HEK293T (cell line): ENCODE measurements around the gene ST6GAL1.
"Not testable (repeated sequence)": the region's sequence is repeated elsewhere in the genome, so short reads cannot be mapped to it uniquely, and the experiment has no call there.

Experiments
- CTCF ChIA-PET: fragments of 350-600 bp; formaldehyde crosslinking; extraction: SDS; loops from one replicate; lab custom pipeline; 2021; ENCODE audit warnings: antibody characterized with exemption, inconsistent platforms; lab: Yijun Ruan, JAX
- POLR2A ChIA-PET: fragments of 350-600 bp; formaldehyde crosslinking; extraction: SDS; loops from one replicate; lab custom pipeline; 2020; ENCODE audit warnings: antibody characterized with exemption, inconsistent platforms; lab: Yijun Ruan, JAX
- DNase-seq: peaks from one replicate; pipeline ENCODE4 v3.0.0; 2012; ENCODE audit warnings: mixed read lengths; ENCODE audit errors: extremely low spot score
- ARNT ChIP-seq: fragments of 450-650 bp; IDR thresholded peaks from 2 replicates; pipeline ENCODE4 v1.6.1; 2017; ENCODE audit warnings: mild to moderate bottlenecking
- BHLHE40 ChIP-seq: fragments of 450-650 bp; IDR thresholded peaks from 2 replicates; pipeline ENCODE4 v1.6.1; 2016; ENCODE audit warnings: mild to moderate bottlenecking, moderate library complexity, borderline replicate concordance
- CTBP1 ChIP-seq: fragments of 450-650 bp; IDR thresholded peaks from 2 replicates; pipeline ENCODE4 v1.6.1; 2016; ENCODE audit warnings: borderline replicate concordance
- ELF4 ChIP-seq: fragments of 450-650 bp; IDR thresholded peaks from 2 replicates; pipeline ENCODE4 v1.6.1; 2017; ENCODE audit warnings: antibody characterized with exemption
- FOXA1 ChIP-seq: fragments of 450-650 bp; IDR thresholded peaks from 2 replicates; pipeline ENCODE4 v1.6.1; 2016; ENCODE audit warnings: mild to moderate bottlenecking
- FOXK2 ChIP-seq: fragments of 450-650 bp; IDR thresholded peaks from 2 replicates; pipeline ENCODE4 v1.6.1; 2016; ENCODE audit warnings: mild to moderate bottlenecking
- FOXM1 ChIP-seq: fragments of 450-650 bp; IDR thresholded peaks from 2 replicates; pipeline ENCODE4 v1.6.1; 2017; ENCODE audit warnings: mild to moderate bottlenecking, borderline replicate concordance
- HDGF ChIP-seq: fragments of 450-650 bp; IDR thresholded peaks from 2 replicates; pipeline ENCODE4 v1.6.1; 2017; ENCODE audit warnings: antibody characterized with exemption, borderline replicate concordance
- L3MBTL2 ChIP-seq: fragments of 450-650 bp; conservative IDR thresholded peaks from 2 replicates; pipeline ENCODE4 v1.6.1; 2016; ENCODE audit warnings: mild to moderate bottlenecking
- LEF1 ChIP-seq: fragments of 450-650 bp; IDR thresholded peaks from 2 replicates; pipeline ENCODE4 v1.6.1; 2017; ENCODE audit warnings: mild to moderate bottlenecking, borderline replicate concordance
- NFRKB ChIP-seq: fragments of 450-650 bp; IDR thresholded peaks from 2 replicates; pipeline ENCODE4 v1.6.1; 2016; ENCODE audit warnings: mild to moderate bottlenecking, moderate library complexity
- SP1 ChIP-seq: fragments of 450-650 bp; IDR thresholded peaks from 2 replicates; pipeline ENCODE4 v1.6.1; 2017
- SUZ12 ChIP-seq: fragments of 450-650 bp; IDR thresholded peaks from 2 replicates; pipeline ENCODE4 v1.6.1; 2016; ENCODE audit warnings: mild to moderate bottlenecking
- TARDBP ChIP-seq: fragments of 450-650 bp; IDR thresholded peaks from 2 replicates; pipeline ENCODE4 v1.6.1; 2016
- ZNF384 ChIP-seq: fragments of 450-650 bp; IDR thresholded peaks from 2 replicates; pipeline ENCODE4 v1.6.1; 2016
- TF ChIP-seq, protein P1 (sequence below): fragments of 450-650 bp; IDR thresholded peaks from 2 replicates; pipeline ENCODE4 v1.6.1; 2016

Gene ST6GAL1

DNA sequence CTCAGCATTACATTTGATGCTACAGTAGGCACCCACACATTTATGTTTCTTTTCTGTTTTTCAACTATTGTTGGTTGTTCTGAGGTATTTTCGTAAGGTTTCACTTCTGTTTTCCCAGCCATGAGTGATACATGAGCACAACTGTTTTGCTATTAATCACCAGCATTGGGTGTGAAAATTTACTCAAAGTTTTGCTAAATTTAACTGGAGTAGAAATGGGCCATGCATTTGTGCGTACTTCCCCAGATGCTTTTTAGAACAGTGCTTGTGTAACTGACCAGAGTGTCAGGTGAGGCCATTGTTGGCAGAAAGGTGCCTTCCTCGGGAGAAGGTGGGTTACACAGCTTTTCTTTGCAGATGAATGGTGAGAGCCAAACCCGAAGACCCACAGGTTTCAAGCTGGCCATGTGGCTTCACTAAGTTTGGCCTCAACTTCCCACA lies 70.4 kb downstream of the ST6GAL1 start:
- no peak for DNase-seq
- TF ChIP-seq ELF4 = no peak
- no peak for TF ChIP-seq SP1
- TF ChIP-seq FOXM1 = no peak
- TF ChIP-seq SUZ12 = no peak
- TF ChIP-seq FOXK2 = no peak
- TF ChIP-seq HDGF = no peak
- no peak for TF ChIP-seq ZNF384
- TF ChIP-seq NFRKB = no peak
- TF ChIP-seq FOXA1 = no peak
- no peak for TF ChIP-seq ARNT
- no peak for TF ChIP-seq L3MBTL2
- TF ChIP-seq TARDBP = no peak
- TF ChIP-seq, protein P1, sequence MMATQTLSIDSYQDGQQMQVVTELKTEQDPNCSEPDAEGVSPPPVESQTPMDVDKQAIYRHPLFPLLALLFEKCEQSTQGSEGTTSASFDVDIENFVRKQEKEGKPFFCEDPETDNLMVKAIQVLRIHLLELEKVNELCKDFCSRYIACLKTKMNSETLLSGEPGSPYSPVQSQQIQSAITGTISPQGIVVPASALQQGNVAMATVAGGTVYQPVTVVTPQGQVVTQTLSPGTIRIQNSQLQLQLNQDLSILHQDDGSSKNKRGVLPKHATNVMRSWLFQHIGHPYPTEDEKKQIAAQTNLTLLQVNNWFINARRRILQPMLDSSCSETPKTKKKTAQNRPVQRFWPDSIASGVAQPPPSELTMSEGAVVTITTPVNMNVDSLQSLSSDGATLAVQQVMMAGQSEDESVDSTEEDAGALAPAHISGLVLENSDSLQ = no peak
- TF ChIP-seq LEF1 = no peak
- TF ChIP-seq CTBP1 = no peak
- TF ChIP-seq BHLHE40 = no peak
- ChIA-PET POLR2A (no interaction called here), CTCF (no interaction called here)

DNA sequence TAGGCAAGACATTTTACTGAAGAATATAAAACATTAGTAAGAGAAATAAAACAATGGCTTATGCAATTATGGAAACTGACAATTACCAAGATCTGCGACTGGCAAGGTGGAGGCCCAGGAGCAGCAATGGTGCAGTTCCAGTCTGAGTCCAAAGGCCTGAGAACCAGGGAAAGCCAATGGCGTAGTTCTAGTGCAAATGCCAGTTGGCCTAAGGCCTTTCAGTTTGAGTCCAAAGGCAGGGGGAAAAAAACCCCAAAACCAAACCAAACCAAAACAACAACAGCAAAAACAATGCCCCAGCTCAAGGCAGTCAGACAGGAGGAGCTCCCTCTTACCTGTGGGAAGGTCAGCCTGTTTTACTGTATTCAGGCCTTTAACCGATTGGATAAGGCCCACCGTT lies 72.6 kb downstream of the ST6GAL1 start:
- POLR2A ChIA-PET = no interaction called here
- DNase-seq = no peak
- CTCF ChIA-PET = no interaction called here
- TF ChIP-seq SUZ12 (no peak), L3MBTL2 (no peak), NFRKB (no peak), HDGF (no peak)
- TF ChIP-seq, protein P1 = no peak

DNA sequence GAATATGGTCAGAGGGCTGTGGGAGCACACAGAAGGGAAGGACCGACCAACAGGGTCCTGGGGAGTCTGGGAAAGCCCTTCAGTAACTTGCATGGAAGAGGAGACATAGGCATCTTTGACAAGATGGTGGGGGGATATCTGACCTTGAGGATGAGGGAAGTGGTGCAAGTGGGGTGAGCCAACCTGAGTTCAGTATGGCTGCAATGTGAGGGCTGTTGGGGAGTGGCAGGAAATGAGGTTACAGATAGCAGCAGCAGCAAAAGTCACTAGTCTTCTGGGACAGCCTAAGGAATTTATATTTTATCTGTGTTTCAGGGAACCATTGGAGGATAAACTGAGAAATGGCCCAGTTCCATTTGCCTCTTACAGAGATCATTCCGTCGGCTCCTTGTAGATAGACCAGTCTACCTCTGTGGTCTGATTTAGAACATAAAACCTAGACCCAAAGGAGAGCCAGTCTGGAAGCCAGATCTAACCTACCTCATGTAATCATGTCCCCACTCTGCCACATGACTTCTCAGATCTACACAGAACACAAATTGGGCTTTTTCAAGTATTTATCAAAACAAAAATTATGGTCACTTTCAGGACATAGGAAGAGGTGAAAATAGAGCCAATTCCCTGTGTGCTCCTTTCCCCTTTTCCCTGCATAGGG lies 75.6 kb downstream of the ST6GAL1 start:
- ChIA-PET POLR2A (no interaction called here), CTCF (no interaction called here)
- DNase-seq = no peak
- TF ChIP-seq FOXA1 (no peak), ELF4 (no peak), BHLHE40 (no peak), TARDBP (no peak), L3MBTL2 (no peak), FOXM1 (no peak), SP1 (no peak), ARNT (no peak), FOXK2 (no peak), SUZ12 (no peak)
- TF ChIP-seq, protein P1 = no peak

DNA sequence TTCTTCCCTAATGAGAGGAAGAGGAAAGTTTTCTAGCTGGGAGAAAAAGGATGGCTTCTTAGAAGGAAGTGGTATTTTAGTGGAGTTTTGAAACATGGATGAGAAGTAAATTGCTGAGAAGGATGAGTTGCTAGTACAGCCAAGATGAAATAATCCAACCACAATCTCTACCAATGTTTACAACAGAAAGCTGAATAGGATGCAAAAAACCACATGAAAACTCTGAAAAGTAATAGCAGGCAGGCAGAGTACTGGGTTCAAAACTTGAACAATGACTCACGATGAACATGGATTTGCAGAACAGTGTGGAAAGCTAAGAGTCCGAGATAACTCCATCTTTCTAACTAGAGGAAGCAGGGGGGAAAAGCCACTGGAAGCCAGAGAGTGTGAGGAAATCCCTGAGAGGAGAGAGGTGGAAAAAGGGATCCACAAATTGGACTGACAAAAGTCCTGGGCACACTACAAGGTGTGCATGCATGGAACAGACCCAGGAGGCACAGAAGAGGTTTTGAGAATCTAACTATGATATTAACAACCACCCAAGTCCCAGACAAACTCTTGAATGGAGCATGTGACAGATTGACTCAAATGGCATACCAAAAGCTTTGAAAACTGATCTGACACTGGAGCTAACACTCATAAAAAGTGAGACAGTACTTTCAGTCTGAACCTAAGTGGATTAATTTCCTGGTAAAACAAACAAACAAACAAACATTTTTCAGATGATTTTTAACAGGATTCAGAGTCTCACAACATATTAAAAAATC lies 76.7 kb downstream of the ST6GAL1 start:
- ChIA-PET CTCF (no interaction called here), POLR2A (no interaction called here)
- DNase-seq = no peak
- no peak for TF ChIP-seq FOXM1
- TF ChIP-seq FOXK2 = no peak
- no peak for TF ChIP-seq FOXA1
- TF ChIP-seq, protein P1 = no peak
- no peak for TF ChIP-seq NFRKB
- no peak for TF ChIP-seq LEF1
- TF ChIP-seq ZNF384 = no peak
- no peak for TF ChIP-seq HDGF
- no peak for TF ChIP-seq ELF4
- TF ChIP-seq SUZ12 = no peak
- TF ChIP-seq L3MBTL2 = no peak
- no peak for TF ChIP-seq CTBP1
- TF ChIP-seq BHLHE40 = no peak
- TF ChIP-seq TARDBP = no peak
- no peak for TF ChIP-seq ARNT
- TF ChIP-seq SP1 = no peak

DNA sequence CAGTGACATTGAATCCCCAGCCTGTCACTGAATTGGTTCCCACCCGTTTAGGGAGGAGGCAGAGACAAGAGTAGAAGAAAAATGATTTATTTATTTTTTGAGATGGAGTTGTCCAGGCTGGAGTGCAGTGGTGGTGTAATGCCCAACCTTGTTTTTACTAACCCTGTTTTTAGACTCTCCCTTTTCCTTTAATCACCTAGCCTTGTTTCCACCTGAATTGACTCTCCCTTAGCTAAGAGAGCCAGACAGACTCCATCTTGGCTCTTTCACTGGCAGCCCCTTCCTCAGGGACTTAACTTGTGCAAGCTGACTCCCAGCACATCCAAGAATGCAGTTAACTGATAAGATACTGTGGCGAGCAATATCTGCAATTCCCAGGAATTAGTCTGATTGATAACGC lies 80.1 kb downstream of the ST6GAL1 start:
- POLR2A ChIA-PET, DNase-seq, CTCF ChIA-PET: not testable (repeated sequence)

DNA sequence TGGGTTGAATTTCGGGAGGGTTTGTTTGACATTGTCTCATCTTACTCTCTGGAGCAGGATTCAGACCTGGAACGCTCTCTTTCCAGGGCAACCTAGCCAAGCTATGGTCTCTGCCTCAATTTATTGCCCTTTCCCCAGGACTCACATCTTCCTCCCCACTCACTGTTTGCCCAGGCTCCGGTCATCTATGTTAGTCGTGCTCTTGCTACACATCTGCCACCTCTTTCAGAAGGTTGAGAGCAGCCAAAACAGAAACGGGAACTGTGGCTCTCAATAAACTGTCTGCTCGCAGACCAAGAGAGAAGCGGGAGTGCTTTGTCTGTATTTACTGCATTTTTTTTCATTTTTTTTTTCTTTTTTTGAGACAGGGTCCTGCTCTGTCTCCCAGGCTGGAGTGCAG lies 81.6 kb downstream of the ST6GAL1 start:
- TF ChIP-seq ARNT = no peak
- no peak for TF ChIP-seq L3MBTL2
- no peak for TF ChIP-seq BHLHE40
- no peak for TF ChIP-seq ELF4
- no peak for TF ChIP-seq SUZ12
- TF ChIP-seq FOXK2 = no peak
- TF ChIP-seq HDGF = no peak
- no peak for TF ChIP-seq FOXA1
- TF ChIP-seq LEF1 = no peak
- no peak for TF ChIP-seq SP1
- no peak for DNase-seq
- ChIA-PET POLR2A (no interaction called here), CTCF (no interaction called here)
